OCI-LY7 (cell line): ENCODE results near the gene RAD51B. TPM values are rescaled to one million over a fixed set of nuclear protein-coding genes. Genes with fewer than 3 reads are reported as not detected.

Experiments
- BruUV-seq: library from RNA; stranded (reverse); fragments of 400-500 nt; replicated peaks from 2 replicates; lab custom pipeline; 2021; lab: Mats Ljungman, UMichigan
- CTCF ChIA-PET: fragments of 300-600 bp; sonication (Branson Sonifier 250); formaldehyde crosslinking; loops from one replicate; lab custom pipeline; 2022; ENCODE audit warnings: antibody characterized with exemption; ENCODE audit not compliant: unreplicated experiment; lab: Charles Lee
- POLR2A ChIA-PET: fragments of 300-600 bp; sonication (Branson Sonifier 250); formaldehyde crosslinking; loops from one replicate; lab custom pipeline; 2022; ENCODE audit warnings: antibody characterized with exemption; lab: Charles Lee
- DNase-seq: peaks from one replicate; pipeline ENCODE4 v3.0.0-alpha.2; 2015; ENCODE audit warnings: low spot score
- H2AFZ ChIP-seq: fragments of 200-600 bp; sonication (generic), shearing (Covaris generic); 2 replicates; pipeline ENCODE4 v1.6.1; 2014; ENCODE audit warnings: mild to moderate bottlenecking, antibody characterized with exemption, low read length, moderate library complexity
- H3K27ac ChIP-seq: fragments of 200-600 bp; sonication (generic); 2 replicates; pipeline ENCODE4 v1.5.1; 2014; ENCODE audit warnings: mixed run types, low read depth, mild to moderate bottlenecking, moderate library complexity, low read length, inconsistent platforms; ENCODE audit not compliant: poor library complexity, severe bottlenecking
- H3K36me3 ChIP-seq: fragments of 200-600 bp; sonication (generic); 2 replicates; pipeline ENCODE4 v1.6.1; 2014; ENCODE audit warnings: mild to moderate bottlenecking, antibody characterized with exemption, low read length, moderate library complexity, mixed read lengths; ENCODE audit not compliant: insufficient read depth
- H3K4me1 ChIP-seq: fragments of 200-600 bp; sonication (generic); 2 replicates; pipeline ENCODE4 v1.5.1; 2014; ENCODE audit warnings: mild to moderate bottlenecking, low read length; ENCODE audit not compliant: insufficient read depth, poor library complexity, severe bottlenecking
- H3K4me2 ChIP-seq: fragments of 200-600 bp; sonication (generic); 2 replicates; pipeline ENCODE4 v1.6.1; 2014; ENCODE audit warnings: mild to moderate bottlenecking, low read length
- H3K4me3 ChIP-seq: fragments of 200-600 bp; sonication (generic); 2 replicates; pipeline ENCODE4 v1.5.1; 2014; ENCODE audit warnings: mild to moderate bottlenecking, low read depth, low read length; ENCODE audit not compliant: poor library complexity, severe bottlenecking
- H3K79me2 ChIP-seq: fragments of 200-600 bp; sonication (generic); 2 replicates; pipeline ENCODE4 v1.6.1; 2016; ENCODE audit warnings: low read depth, mild to moderate bottlenecking, low read length, moderate library complexity, mixed read lengths; ENCODE audit not compliant: insufficient read depth
- H3K9me2 ChIP-seq: fragments of 200-600 bp; sonication (generic); 2 replicates; pipeline ENCODE4 v1.6.1; 2016; ENCODE audit warnings: mild to moderate bottlenecking, low read length, mixed read lengths; ENCODE audit not compliant: insufficient read depth
- H3K9me3 ChIP-seq: fragments of 200-600 bp; sonication (generic); 2 replicates; pipeline ENCODE4 v1.6.1; 2014; ENCODE audit warnings: mild to moderate bottlenecking, mixed run types, low read length, mixed read lengths
- H4K20me1 ChIP-seq: fragments of 200-600 bp; sonication (generic); 2 replicates; pipeline ENCODE4 v1.6.1; 2014; ENCODE audit warnings: mild to moderate bottlenecking, antibody characterized with exemption, low read length, moderate library complexity, mixed read lengths; ENCODE audit not compliant: insufficient read depth
- EZH2phosphoT487 ChIP-seq: fragments of 200-600 bp; sonication (generic); IDR thresholded peaks from 2 replicates; pipeline ENCODE4 v1.6.1; 2018; ENCODE audit warnings: low read depth, borderline replicate concordance, mild to moderate bottlenecking, mixed run types, antibody characterized with exemption, low read length, moderate library complexity, mixed read lengths
- intact Hi-C: fragments of 100-400 bp; cut with micrococcal nuclease; formaldehyde crosslinking; loops from one replicate; pipeline ENCODE4 v1.10.0; 2022; ENCODE audit not compliant: unreplicated experiment
- total RNA-seq, 2 experiments: library from RNA; depleted of rRNA in 1 of 2; stranded (reverse); fragments of >200 nt in 1 of 2; shearing (Covaris generic) in 1 of 2; gene quantifications; 2 replicates each; pipeline ENCODE4 v1.2.3, GENCODE V29; 2014 to 2022
- TF ChIP-seq, protein P1 (sequence below): fragments of 200-600 bp; sonication (generic); conservative IDR thresholded peaks from 2 replicates; pipeline ENCODE4 v1.5.1; 2014; ENCODE audit warnings: mild to moderate bottlenecking, antibody characterized with exemption, low read length, moderate library complexity, mixed read lengths

Gene RAD51B
- total RNA-seq, 2 experiments from 2014 or later: 41.4 to 89.9 TPM

DNA sequence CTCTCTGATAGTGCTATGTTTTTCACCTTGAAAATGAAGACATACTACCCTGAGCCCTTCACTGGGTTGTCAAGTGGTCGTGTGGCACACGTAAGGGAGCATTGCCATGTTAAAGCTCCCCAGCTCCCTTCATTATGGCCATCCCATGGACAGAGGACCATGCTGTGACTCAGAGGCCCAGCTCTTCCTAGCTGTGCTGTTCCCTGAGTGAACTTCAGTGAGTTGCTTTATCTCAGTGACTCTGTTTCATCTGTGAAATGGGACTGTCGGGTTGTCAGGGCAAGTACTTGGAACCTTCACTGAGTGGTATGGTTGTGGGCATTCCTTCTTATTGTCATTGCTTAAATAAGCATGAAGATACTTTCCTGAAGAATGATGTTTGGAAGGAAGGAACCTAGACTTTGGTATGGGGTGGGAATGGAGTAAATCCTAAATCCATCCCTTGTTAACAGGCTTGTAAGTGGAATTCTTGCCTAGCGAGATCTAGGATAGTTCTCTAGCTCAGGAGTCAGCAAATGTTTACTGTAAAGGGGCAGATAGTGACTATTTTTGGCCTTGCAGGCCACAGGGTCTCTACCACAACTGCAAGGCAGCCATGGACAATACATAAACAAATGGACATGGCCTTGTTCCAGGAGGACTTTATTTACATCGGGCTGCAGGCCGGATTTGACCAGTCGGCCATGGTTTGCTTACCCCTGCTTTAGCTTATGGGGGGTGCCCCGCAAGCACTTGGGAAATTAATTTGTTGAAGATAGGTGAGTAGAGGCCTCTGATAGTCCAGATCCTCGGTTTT lies 689.8 kb downstream of the RAD51B start:
- POLR2A ChIA-PET: interaction anchor here (1.1 to 6.3 kb wide), 3 partner anchors 10 to 565 kb away, joined by 3 to 55 read pairs (median 5); no protein-coding TSS in a partner anchor

DNA sequence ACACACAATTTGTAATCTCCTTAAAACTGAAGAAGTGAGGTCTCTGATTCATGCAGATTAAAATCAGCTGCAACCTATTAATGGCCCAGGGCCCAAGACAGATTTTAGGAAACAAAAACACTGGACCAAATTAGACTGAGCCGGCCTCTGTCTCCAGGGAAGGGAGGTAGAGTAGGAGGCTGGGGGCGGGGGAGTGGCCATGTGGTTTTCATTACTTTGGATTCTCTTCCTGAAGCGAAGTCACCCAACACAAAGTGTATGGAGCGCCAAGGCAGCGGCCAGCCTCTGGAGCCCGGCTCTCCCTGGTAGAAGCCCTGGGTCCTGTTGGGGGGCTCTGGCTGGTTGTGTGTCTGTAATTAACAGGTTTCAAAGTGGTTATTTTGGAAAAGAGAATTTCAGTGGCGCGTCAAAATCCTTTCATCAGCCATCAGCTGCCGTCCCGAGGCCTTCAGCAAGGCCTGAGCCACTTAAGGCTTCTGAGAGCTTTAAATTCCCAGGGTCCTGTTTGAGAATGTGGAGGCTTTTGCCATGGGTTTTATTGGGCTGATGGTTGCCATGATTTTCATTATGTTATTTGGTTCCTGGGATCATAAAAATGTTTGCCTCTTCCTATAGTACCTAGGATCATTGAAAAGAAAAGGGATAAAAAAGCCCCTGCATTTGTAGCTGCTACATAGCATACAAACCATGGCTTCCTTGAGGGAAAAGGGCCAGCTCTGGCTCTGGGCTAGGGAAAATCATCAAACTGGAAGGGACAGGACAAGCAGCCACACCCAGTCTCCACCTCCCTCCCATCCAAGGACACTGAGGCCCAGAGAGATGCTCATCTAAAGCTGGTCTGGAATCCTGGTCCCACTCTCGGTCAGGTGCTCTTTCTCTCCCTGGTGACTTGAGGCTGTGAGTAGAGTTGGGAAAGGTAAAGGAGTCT lies 690.9 kb downstream of the RAD51B start:
- no peaks in the 10 kb centered on the region for H3K9me3 ChIP-seq
- no peak overlapping the region for H3K4me2 ChIP-seq
- no peaks in the 10 kb centered on the region for H3K79me2 ChIP-seq
- ChIA-PET CTCF (no interaction called here), POLR2A (interaction anchor here (0.5 to 6.3 kb wide), 4 partner anchors 9 to 268 kb away, joined by 3 to 55 read pairs (median 3); no protein-coding TSS in a partner anchor)
- no peaks in the 10 kb centered on the region for H3K9me2 ChIP-seq
- peaks cover 71% of the 10 kb centered on the region for H3K4me1 ChIP-seq
- TF ChIP-seq, protein P1, sequence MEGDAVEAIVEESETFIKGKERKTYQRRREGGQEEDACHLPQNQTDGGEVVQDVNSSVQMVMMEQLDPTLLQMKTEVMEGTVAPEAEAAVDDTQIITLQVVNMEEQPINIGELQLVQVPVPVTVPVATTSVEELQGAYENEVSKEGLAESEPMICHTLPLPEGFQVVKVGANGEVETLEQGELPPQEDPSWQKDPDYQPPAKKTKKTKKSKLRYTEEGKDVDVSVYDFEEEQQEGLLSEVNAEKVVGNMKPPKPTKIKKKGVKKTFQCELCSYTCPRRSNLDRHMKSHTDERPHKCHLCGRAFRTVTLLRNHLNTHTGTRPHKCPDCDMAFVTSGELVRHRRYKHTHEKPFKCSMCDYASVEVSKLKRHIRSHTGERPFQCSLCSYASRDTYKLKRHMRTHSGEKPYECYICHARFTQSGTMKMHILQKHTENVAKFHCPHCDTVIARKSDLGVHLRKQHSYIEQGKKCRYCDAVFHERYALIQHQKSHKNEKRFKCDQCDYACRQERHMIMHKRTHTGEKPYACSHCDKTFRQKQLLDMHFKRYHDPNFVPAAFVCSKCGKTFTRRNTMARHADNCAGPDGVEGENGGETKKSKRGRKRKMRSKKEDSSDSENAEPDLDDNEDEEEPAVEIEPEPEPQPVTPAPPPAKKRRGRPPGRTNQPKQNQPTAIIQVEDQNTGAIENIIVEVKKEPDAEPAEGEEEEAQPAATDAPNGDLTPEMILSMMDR: no peak
- no peak for TF ChIP-seq EZH2phosphoT487
- H4K20me1 ChIP-seq: no peaks in the 10 kb centered on the region
- H3K36me3 ChIP-seq: no peaks in the 10 kb centered on the region
- no peak overlapping the region for H2AFZ ChIP-seq
- H3K4me3 ChIP-seq: no peak overlapping the region
- intact Hi-C loops: loop anchor here (5.0 kb wide), 2 partner anchors 282 to 307 kb away; partner anchors contain the start of gene ZFP36L1
- DNase-seq: no peak
- BruUV-seq: no TSS peak
- no peak overlapping the region for H3K27ac ChIP-seq

More for the DNA sequence above, 689.8 kb downstream of the RAD51B start:
- DNase-seq: no peak
- no peak overlapping the region for H3K4me3 ChIP-seq
- intact Hi-C loops: loop anchor here (5.0 kb wide), 4 partner anchors 132 to 257 kb away; no protein-coding TSS in a partner anchor
- H3K4me2 ChIP-seq: no peak overlapping the region
- peaks cover 66% of the 10 kb centered on the region for H3K4me1 ChIP-seq
- H2AFZ ChIP-seq: no peak overlapping the region
- CTCF ChIA-PET: interaction anchor here (0.6 kb wide), 1 partner anchor 12 kb away, joined by 4 read pairs; no protein-coding TSS in a partner anchor
- H3K27ac ChIP-seq: no peak overlapping the region
- no peaks in the 10 kb centered on the region for H4K20me1 ChIP-seq
- TF ChIP-seq, protein P1: no peak
- TF ChIP-seq EZH2phosphoT487: no peak
- no peaks in the 10 kb centered on the region for H3K79me2 ChIP-seq
- H3K9me3 ChIP-seq: no peaks in the 10 kb centered on the region
- no peaks in the 10 kb centered on the region for H3K36me3 ChIP-seq
- no peaks in the 10 kb centered on the region for H3K9me2 ChIP-seq
- BruUV-seq: no TSS peak
